GM23248 (cell line): ENCODE data around the gene RHOJ.

Source experiments
- EZH2 ChIP-seq: fragments of 200-600 bp; sonication (generic); IDR thresholded peaks from 2 replicates; pipeline ENCODE4 v1.6.1; 2018; ENCODE audit warnings: antibody characterized with exemption, mild to moderate bottlenecking; ENCODE audit not compliant: insufficient read depth, poor library complexity, severe bottlenecking
- EZH2phosphoT487 ChIP-seq: fragments of 200-600 bp; sonication (generic); IDR thresholded peaks from 2 replicates; pipeline ENCODE4 v1.6.1; 2018; ENCODE audit warnings: antibody characterized with exemption, moderate library complexity, mild to moderate bottlenecking, low read depth; ENCODE audit not compliant: insufficient read depth

GRCh38 chr14:63214417-63215196 is 10.4 kb downstream of the RHOJ start:
- TF ChIP-seq EZH2 (no peak), EZH2phosphoT487 (no peak)
